Colonic mucosa (tissue), 4 donors: ENCODE data around the gene SPATA13. TPM values are rescaled to one million over a fixed set of nuclear protein-coding genes. Genes with fewer than 3 reads are reported as not detected.
A peak's percentile ranks its signal among the peaks of the same experiment; 100 is the strongest.

Experiments
- DNase-seq: peaks from one replicate; pipeline ENCODE4 v3.0.0-alpha.2; 2020
- H3K27ac ChIP-seq: fragments of 200-600 bp; one replicate; pipeline ENCODE4 v1.8.0; 2021
- H3K27me3 ChIP-seq: fragments of 200-600 bp; one replicate; pipeline ENCODE4 v1.8.0; 2021
- H3K36me3 ChIP-seq: fragments of 200-600 bp; one replicate; pipeline ENCODE4 v1.8.0; 2021
- H3K4me1 ChIP-seq: fragments of 200-600 bp; one replicate; pipeline ENCODE4 v1.8.0; 2021; ENCODE audit warnings: mild to moderate bottlenecking
- H3K4me3 ChIP-seq: fragments of 200-600 bp; one replicate; pipeline ENCODE4 v1.8.0; 2021
- H3K9ac ChIP-seq, 2 donors: one replicate each; pipeline ENCODE4 v1.7.0; 2013; ENCODE audit warnings: control low read depth in 2 of 2, low read depth in 2 of 2, low read length in 2 of 2
- H3K9me3 ChIP-seq: fragments of 200-600 bp; one replicate; pipeline ENCODE4 v1.8.0; 2021
- intact Hi-C: fragments of 100-400 bp; cut with DNase I; formaldehyde crosslinking; loops from one replicate; pipeline ENCODE4 v1.14.1; 2022
- microRNA-seq: library from miRNA; unstranded; fragments of <30 nt; microRNA quantifications from one replicate; pipeline ENCODE4, GENCODE V29; 2019
- total RNA-seq, 2 donors: library from RNA; stranded (reverse); fragmentation: NEBNext Ultra II Directional in 1 of 2; extraction: Animal tissue kit (Norgen Biotek cat#: 25700) in 1 of 2; gene quantifications; one replicate each; pipeline ENCODE4 v1.2.1, GENCODE V29; 2021
- TF ChIP-seq, protein P1 (sequence below): fragments of 200-600 bp; IDR thresholded peaks from one replicate; pipeline ENCODE4 v1.8.0; 2022; ENCODE audit warnings: antibody characterized with exemption, mild to moderate bottlenecking
- donor health status: healthy.
- donor health status: DM: no; HTN: no; CAD: no.
- donor health status: DM: no; HTN: no; CAD: no.

SPATA13 gene
- total RNA-seq, 2 donors from 2014 or later = 41.5 to 43.8 TPM

GRCh38 chr13:24353736-24354135 is 193.2 kb downstream of the SPATA13 start:
- Histone ChIP-seq H3K9ac (no peak overlapping the region), H3K4me3 (no peak overlapping the region), H3K27ac (no peak overlapping the region), H3K36me3 (no peaks in the 10 kb centered on the region), H3K9me3 (no peaks in the 10 kb centered on the region), H3K4me1 (no peaks in the 10 kb centered on the region), H3K27me3 (no peaks in the 10 kb centered on the region)
- intact Hi-C loops = no loop called here
- DNase-seq = no peak
- TF ChIP-seq, protein P1, sequence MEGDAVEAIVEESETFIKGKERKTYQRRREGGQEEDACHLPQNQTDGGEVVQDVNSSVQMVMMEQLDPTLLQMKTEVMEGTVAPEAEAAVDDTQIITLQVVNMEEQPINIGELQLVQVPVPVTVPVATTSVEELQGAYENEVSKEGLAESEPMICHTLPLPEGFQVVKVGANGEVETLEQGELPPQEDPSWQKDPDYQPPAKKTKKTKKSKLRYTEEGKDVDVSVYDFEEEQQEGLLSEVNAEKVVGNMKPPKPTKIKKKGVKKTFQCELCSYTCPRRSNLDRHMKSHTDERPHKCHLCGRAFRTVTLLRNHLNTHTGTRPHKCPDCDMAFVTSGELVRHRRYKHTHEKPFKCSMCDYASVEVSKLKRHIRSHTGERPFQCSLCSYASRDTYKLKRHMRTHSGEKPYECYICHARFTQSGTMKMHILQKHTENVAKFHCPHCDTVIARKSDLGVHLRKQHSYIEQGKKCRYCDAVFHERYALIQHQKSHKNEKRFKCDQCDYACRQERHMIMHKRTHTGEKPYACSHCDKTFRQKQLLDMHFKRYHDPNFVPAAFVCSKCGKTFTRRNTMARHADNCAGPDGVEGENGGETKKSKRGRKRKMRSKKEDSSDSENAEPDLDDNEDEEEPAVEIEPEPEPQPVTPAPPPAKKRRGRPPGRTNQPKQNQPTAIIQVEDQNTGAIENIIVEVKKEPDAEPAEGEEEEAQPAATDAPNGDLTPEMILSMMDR = no peak

DNA sequence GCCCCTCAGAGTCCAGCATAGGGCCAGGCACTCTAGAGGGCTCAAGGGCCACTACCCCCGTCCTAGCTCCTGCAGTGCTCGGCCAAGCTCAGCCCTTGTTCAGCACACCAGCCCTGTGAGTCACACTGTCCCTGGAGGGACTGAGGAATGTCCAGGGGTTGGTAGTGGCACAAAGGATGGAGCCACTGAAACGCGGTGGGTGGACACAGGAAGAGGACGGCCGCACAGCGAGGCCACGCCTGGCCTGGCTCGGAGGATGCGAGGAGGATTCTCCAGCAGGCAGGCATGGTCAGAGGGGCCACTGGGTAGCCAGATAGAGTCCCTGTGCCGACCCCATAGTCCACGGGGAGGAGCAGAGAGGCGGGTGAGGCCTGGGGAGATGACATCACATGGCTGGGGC is 194.6 kb downstream of the SPATA13 start:
- H3K36me3 ChIP-seq = no peaks in the 10 kb centered on the region
- no peak overlapping the region for H3K27ac ChIP-seq
- TF ChIP-seq, protein P1 = no peak
- H3K9ac ChIP-seq = no peak overlapping the region
- DNase-seq = no peak
- H3K4me3 ChIP-seq = no peak overlapping the region
- H3K9me3 ChIP-seq = no peaks in the 10 kb centered on the region
- intact Hi-C loops = no loop called here
- no peaks in the 10 kb centered on the region for H3K4me1 ChIP-seq
- no peaks in the 10 kb centered on the region for H3K27me3 ChIP-seq

- H3K4me1 ChIP-seq = no peaks in the 10 kb centered on the region
- H3K9me3 ChIP-seq = no peaks in the 10 kb centered on the region
- no peaks in the 10 kb centered on the region for H3K27me3 ChIP-seq
- no peak for DNase-seq
- no peak overlapping the region for H3K9ac ChIP-seq
- H3K27ac ChIP-seq = no peak overlapping the region
- no peak overlapping the region for H3K4me3 ChIP-seq
- no peaks in the 10 kb centered on the region for H3K36me3 ChIP-seq
- intact Hi-C loops = no loop called here
- TF ChIP-seq, protein P1 = no peak
Observed at GRCh38 chr13:24356270-24356669, 195.8 kb downstream of the SPATA13 start.

Small RNA genes lying within 50 kb of the gene (microRNA-seq; reads per million reads assigned to microRNA genes)
- 9.4 reads per million, percentile 14 among the genes with 10 or more reads in this experiment for gene MIR2276

Other genes with a start within 250 kb of the SPATA13 start
- under 1 TPM in 1 of 2 donors, not detected in 1; 0.19 TPM for gene C1QTNF9, start 148.9 kb downstream of the SPATA13 start, total RNA-seq